GM12875 (cell line): ENCODE measurements around the gene ZSCAN16.

Source experiments
- H3K4me3 ChIP-seq: one replicate; pipeline ENCODE4 v1.5.1; 2011; ENCODE audit warnings: low read depth, low read length, control low read depth
- CTCF ChIP-seq: IDR thresholded peaks from 2 replicates; pipeline ENCODE4 v1.5.1; 2011; ENCODE audit warnings: low read depth, mild to moderate bottlenecking, control low read depth, inconsistent platforms, low read length, moderate library complexity, borderline replicate concordance; ENCODE audit not compliant: insufficient read depth

ZSCAN16 gene

GRCh38 chr6:28124350-28124970 lies at the start of gene ZSCAN16:
ZSCAN16 (plus strand) TSS chr6:28124609; CDS start chr6:28125444, 835 bp downstream.
- TF ChIP-seq CTCF, result no peak
- peak within 1 kb of the TSS; percentile 48 for H3K4me3 ChIP-seq

DNA sequence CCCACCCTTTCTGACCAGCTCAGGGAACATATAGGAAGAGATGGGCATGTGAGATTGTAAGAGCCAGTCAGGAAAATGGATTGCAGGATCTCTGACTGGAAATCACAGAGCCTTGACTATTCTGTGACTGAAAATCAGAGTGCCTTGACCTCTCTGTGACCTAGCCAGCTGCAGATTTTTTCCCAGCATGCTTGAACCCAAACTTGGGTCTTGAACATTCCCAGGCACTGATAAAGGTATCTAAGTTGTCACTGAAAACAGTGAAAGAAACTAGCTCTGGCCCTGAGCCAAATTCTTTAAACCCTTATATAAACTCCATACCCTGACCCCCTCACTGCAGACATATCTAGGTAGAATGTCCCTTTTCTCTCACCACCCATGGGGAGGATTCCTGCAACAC lies 46.4 kb upstream of the ZSCAN16 start:
- H3K4me3 ChIP-seq, result no peak overlapping the region
- no peak for TF ChIP-seq CTCF

DNA sequence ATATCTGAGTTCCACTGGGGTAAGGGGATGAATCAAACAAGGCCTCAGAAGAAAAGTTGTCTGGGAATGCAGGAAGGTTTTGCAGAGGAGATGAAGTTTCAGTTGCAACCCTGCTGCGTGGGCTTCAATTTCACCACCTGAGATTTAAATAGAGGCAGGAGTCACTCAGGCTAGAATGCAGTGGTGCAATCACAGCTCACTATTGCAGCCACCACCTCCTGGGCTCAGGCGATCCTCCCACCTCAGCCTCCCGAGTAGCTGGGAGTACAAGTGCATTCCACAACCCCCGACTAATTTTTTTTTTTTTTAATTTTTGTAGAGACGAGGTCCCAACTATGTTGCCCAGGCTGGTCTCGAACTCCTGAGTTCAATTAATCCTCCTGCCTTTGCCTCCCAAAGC lies 45.6 kb upstream of the ZSCAN16 start:
- H3K4me3 ChIP-seq, result no peak overlapping the region
- no peak for TF ChIP-seq CTCF

DNA sequence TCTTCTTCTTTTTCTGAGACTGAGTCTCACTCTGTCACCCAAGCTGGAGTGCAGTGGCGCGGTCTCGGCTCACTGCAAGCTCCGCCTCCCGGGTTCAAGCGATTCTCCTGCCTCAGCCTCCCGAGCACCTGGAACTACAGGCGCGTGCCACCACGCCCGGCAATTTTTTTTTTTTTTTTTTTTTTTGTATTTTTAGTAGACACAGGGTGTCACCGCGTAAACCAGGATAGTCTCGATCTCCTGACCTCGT lies 44.1 kb upstream of the ZSCAN16 start, which contains the start of gene ZNF165:
Gene ZNF165 (plus strand): TSS at position 188 of the 250 bp plus-strand sequence. CDS start 4,913 bp downstream, outside the sequence.
- peak within 1 kb of the TSS; percentile 49 for H3K4me3 ChIP-seq

DNA sequence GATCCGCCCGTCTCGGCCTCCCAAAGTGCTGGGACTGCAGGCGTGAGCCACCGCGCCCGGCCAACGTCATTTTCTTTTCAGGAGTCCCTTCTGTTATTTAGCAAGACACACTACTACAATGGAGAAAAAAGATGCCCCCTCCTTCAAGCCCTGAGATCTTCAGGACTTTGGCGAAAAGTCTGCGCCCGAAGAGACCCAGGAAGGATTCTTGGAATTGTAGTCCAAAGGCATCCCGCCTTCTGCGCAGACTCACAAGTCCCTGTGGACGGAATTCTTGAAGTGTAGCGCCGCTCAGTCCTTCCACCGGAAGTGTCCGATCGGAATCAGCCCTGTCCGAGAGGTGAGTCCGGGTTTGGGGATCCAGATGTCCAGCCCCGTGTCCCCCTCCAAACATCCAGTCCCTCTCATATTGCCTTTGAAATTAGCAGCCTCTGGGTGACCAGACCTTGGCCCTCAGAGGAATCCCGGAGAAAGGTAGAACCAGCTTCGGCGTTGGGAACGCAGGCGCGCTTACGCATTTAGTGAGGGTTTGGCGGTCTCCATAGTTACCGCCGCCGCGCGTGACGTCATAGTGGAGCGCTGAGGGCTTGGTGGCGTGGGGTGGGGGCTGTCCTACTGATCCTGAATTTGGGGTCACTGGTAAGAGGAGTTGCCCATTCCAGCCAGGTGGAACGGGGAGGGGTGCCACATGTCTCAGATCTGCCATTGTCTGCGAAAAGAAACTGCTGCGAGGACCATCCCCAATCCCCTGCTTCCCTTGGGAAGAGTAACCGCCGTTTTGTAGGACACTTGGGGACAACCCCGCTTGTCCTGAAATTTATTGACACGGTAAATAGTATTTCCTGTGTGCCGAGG lies 43.6 kb upstream of the ZSCAN16 start:
- H3K4me3 ChIP-seq, result peak overlapping the region; percentile 49
- no peak for TF ChIP-seq CTCF

DNA sequence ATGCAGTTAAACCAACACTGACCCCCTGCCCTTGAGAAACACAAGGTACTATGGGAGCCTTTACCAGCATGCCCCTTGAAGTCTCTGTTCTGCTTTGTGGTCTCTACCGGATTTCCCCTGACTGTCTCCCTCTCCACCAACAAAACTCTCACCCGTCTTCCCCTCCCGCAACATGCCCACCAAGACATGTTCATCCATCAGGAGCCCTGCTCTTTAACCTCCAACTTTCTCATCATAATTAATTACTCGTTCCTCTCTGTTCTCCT lies 43.0 kb upstream of the ZSCAN16 start:
- peak overlapping the region; percentile 49 for H3K4me3 ChIP-seq

GRCh38 chr6:28082939-28083338 lies 41.5 kb upstream of the ZSCAN16 start:
- H3K4me3 ChIP-seq, result no peak overlapping the region
- no peak for TF ChIP-seq CTCF

More for the DNA sequence above, 43.0 kb upstream of the ZSCAN16 start:
- TF ChIP-seq CTCF, result no peak
